ENCODE results near the gene RAVER2. TPM values are rescaled to one million over a fixed set of nuclear protein-coding genes. Genes with fewer than 3 reads are reported as not detected.
"Not testable (repeated sequence)": the region's sequence is repeated elsewhere in the genome, so short reads cannot be mapped to it uniquely, and the experiment has no call there.

Gene RAVER2
- total RNA-seq, 4 donors from 2014 or later, result 12.5 to 32.9 (median 32.0) TPM

- no peaks in the 10 kb centered on the region for H3K27me3 ChIP-seq
- peaks cover 0 to 24% of the 10 kb centered on the region in 2 donors for H3K36me3 ChIP-seq
- no peak overlapping the region for H3K4me3 ChIP-seq
- no peak overlapping the region for H3K27ac ChIP-seq
- H3K9me3 ChIP-seq, result no peaks in the 10 kb centered on the region
- H3K4me1 ChIP-seq, result peaks cover 0 to 4% (median 0%) of the 10 kb centered on the region in 3 donors
- TF ChIP-seq POLR2A (IDR thresholded peaks at IDR 0.05) (no peak), EP300 (IDR thresholded peaks at IDR 0.05) (no peak), POLR2AphosphoS5 (IDR thresholded peaks at IDR 0.05) (no peak)
- TF ChIP-seq, protein P1, sequence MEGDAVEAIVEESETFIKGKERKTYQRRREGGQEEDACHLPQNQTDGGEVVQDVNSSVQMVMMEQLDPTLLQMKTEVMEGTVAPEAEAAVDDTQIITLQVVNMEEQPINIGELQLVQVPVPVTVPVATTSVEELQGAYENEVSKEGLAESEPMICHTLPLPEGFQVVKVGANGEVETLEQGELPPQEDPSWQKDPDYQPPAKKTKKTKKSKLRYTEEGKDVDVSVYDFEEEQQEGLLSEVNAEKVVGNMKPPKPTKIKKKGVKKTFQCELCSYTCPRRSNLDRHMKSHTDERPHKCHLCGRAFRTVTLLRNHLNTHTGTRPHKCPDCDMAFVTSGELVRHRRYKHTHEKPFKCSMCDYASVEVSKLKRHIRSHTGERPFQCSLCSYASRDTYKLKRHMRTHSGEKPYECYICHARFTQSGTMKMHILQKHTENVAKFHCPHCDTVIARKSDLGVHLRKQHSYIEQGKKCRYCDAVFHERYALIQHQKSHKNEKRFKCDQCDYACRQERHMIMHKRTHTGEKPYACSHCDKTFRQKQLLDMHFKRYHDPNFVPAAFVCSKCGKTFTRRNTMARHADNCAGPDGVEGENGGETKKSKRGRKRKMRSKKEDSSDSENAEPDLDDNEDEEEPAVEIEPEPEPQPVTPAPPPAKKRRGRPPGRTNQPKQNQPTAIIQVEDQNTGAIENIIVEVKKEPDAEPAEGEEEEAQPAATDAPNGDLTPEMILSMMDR (IDR thresholded peaks at IDR 0.05), result no peak
- no peak for ATAC-seq
- 74 to 79% methylated on average over 2 to 3 of the region's 3 CpGs for WGBS, 2 donors (ENCODE audit: low coverage in 1 of 2)
Observed at GRCh38 chr1:64775113-64775512, 30.2 kb downstream of the RAVER2 start.

DNA sequence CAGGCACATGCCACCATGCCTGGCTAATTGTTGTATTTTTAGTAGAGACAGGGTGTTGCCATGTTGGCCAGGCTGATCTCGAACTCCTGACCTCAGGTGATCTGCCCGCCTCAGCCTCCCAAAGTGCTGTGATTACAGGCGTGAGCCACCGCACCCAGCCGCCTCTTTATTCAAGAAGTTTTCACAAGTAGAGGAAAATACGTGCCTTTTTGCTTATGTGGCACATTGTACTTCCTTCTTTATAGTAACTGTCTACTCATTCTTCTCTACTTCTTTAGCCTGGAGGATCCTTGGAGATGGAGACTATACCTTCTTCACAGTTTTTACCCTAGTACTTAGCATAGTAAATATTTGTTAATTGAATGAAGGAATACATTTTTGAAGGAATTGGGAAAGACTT, 37.2 kb downstream of the RAVER2 start:
- not testable (repeated sequence) for ATAC-seq
- 94 to 95% methylated on average over 2 to 6 of the region's 6 CpGs for whole genome bisulfite sequencing, 2 donors (ENCODE audit: low coverage in 1 of 2)

GRCh38 chr1:64782848-64783247, 38.0 kb downstream of the RAVER2 start:
- not testable (repeated sequence) for H3K4me1 ChIP-seq, H3K9me3 ChIP-seq, H3K27ac ChIP-seq, H3K27me3 ChIP-seq, ATAC-seq, H3K4me3 ChIP-seq
- 84 to 100% methylated on average over 4 to 5 of the region's 5 CpGs for WGBS, 2 donors (ENCODE audit: low coverage in 1 of 2)
- peaks cover 0 to 23% of the 10 kb centered on the region in 2 donors for H3K36me3 ChIP-seq

More for the DNA sequence above, 37.2 kb downstream of the RAVER2 start:
- H3K4me3 ChIP-seq, H3K9me3 ChIP-seq, H3K4me1 ChIP-seq, H3K27me3 ChIP-seq, H3K27ac ChIP-seq: not testable (repeated sequence)
- peaks cover 0 to 26% of the 10 kb centered on the region in 2 donors for H3K36me3 ChIP-seq

- no peaks in the 10 kb centered on the region for H3K4me1 ChIP-seq
- WGBS, 2 donors (ENCODE audit: low coverage in 1 of 2), result 89 to 96% methylated on average over 1 to 2 of the region's 2 CpGs
- no peaks in the 10 kb centered on the region for H3K27me3 ChIP-seq
Observed at GRCh38 chr1:64790832-64791487, 46.1 kb downstream of the RAVER2 start.

GRCh38 chr1:64798872-64799271, 54.0 kb downstream of the RAVER2 start:
- no peak overlapping the region for H3K4me3 ChIP-seq
- H3K9me3 ChIP-seq, result no peaks in the 10 kb centered on the region
- TF ChIP-seq POLR2A (IDR thresholded peaks at IDR 0.05), result no peak
- TF ChIP-seq EP300 (IDR thresholded peaks at IDR 0.05), result no peak
- no peak for TF ChIP-seq POLR2AphosphoS5 (IDR thresholded peaks at IDR 0.05)
- TF ChIP-seq, protein P1 (IDR thresholded peaks at IDR 0.05), result no peak
- no peak overlapping the region for H3K27ac ChIP-seq
- H3K27me3 ChIP-seq, result no peaks in the 10 kb centered on the region
- H3K36me3 ChIP-seq, result no peaks in the 10 kb centered on the region
- no peak for ATAC-seq
- H3K4me1 ChIP-seq, result no peaks in the 10 kb centered on the region

More at GRCh38 chr1:64790832-64791487, 46.1 kb downstream of the RAVER2 start:
- Histone ChIP-seq H3K4me3 (no peak overlapping the region), H3K27ac (no peak overlapping the region), H3K9me3 (peaks cover 0 to 15% (median 0%) of the 10 kb centered on the region in 3 donors), H3K36me3 (peaks cover 0 to 26% of the 10 kb centered on the region in 2 donors)
- no peak for ATAC-seq
- TF ChIP-seq, protein P1 (IDR thresholded peaks at IDR 0.05), result no peak
- no peak for TF ChIP-seq EP300 (IDR thresholded peaks at IDR 0.05)
- no peak for TF ChIP-seq POLR2AphosphoS5 (IDR thresholded peaks at IDR 0.05)
- TF ChIP-seq POLR2A (IDR thresholded peaks at IDR 0.05), result no peak

DNA sequence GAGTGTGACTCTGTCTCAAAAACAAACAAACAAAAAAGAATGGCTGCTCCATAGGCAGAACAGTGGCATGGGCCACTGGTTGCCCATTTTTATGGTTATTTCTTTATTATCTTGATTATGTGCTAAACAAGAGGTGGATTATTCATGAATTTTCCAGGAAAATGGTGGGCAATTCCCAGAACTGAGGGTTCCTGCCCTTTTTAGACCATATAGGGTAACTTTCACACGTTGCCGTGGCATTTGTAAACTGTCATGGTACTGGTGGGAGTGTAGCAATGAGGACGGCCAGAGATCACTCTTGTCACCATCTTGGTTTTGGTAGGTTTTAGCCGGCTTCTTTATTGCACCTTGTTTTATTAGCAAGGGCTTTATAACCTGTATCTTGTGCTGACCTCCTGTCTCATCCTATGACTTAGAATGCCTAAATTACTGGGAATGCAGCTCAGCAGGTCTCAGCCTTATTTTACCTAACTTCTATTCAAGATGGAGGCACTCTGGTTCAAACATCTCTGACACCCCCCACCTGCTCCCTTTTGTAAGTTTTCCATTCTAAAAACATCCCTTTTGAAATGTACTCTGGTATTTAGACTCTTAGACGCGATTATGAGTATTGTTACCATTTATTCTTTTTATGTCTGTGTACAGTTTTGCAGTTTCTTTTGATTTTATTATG, 57.1 kb downstream of the RAVER2 start:
- WGBS, 2 donors (ENCODE audit: low coverage in 1 of 2), result 96 to 97% methylated on average over 6 of the region's 6 CpGs
- Histone ChIP-seq H3K27me3 (no peaks in the 10 kb centered on the region), H3K27ac (no peak overlapping the region), H3K4me3 (no peak overlapping the region), H3K4me1 (no peaks in the 10 kb centered on the region), H3K9me3 (no peaks in the 10 kb centered on the region), H3K36me3 (peaks cover 0 to 13% of the 10 kb centered on the region in 2 donors)
- no peak for ATAC-seq
- TF ChIP-seq POLR2AphosphoS5 (IDR thresholded peaks at IDR 0.05) (no peak), POLR2A (IDR thresholded peaks at IDR 0.05) (no peak), EP300 (IDR thresholded peaks at IDR 0.05) (no peak)
- TF ChIP-seq, protein P1 (IDR thresholded peaks at IDR 0.05), result no peak

All from gastroesophageal sphincter (tissue), 4 donors.